GM21360 (cell line): ENCODE measurements around the gene LRIT2.
"Not testable (repeated sequence)": the region's sequence is repeated elsewhere in the genome, so short reads cannot be mapped to it uniquely, and the experiment has no call there.

Source experiments
- ATAC-seq: cut with Tn5 transposase; IDR thresholded peaks from one replicate; pipeline ENCODE4 v1.9.1; 2021; ENCODE audit warnings: mild to moderate bottlenecking, moderate library complexity; ENCODE audit not compliant: unreplicated experiment

Gene LRIT2

DNA sequence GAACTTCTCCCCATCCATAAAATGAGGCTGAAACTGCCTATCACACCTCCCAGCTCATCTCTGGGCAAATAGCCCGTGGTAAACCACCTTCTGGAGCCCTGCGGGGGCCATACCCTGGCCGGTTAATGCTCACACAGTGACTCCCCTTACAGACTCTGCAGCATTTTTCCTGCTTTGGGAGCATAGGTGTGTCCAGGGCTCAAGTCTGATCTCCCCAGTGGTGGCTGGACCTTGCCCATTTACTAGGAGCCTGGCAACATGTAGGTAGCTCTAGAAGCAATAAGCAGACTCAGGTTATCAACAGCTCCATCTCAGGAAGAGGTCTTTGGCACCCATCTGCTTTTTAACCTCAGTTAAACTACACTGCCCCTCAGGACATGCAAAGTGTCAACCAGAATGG, 36.5 kb downstream of the LRIT2 start:
- ATAC-seq, result no peak

DNA sequence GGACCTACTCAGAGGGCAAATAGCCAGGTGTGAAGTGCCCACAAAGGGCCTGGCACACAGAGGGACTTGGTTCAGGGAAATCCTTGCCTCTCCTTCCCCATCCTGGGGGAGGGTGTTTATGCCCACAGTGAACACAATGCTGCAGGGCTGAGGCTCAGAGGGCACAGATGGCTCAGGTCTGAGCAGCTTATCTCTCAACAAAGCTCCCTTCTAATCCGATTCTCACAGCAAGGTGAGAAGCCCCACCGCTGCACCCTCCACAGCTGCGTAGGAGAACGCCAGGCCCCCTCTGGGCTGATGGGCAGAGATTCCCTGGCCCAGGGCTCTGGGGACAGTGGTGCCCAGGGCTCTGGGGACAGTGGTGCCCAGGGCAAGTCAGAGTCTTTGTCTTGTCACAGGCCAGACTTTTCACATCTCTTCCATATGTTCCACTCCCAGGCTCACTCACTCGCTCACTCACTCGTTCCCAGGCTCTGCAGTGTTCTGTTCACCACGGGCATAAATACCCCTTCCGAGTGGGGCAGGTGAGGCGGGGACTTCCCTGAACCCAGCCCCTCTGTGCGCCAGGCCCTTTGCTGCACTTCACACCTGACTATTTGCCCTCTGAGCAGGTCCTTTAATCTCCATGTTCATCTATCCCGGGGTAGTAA, 39.7 kb downstream of the LRIT2 start:
- no peak for ATAC-seq

DNA sequence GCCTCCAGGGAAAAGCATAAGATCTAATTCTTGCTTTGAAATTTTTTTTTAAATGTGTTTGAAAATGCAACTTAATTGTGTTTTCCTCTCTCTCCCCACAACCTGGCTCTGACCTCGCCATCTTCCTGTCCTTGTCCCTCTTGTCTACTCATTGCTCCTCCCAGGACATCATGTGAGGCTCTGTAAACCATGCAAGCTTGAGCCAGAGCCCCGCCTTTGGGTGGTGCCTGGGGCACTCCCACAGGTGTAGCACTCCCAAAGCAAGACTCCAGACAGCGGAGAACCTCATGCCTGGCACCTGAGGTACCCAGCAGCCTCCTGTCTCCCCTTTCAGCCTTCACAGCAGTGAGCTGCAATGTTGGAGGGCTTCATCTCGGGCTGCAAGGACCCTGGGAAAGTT, 40.8 kb downstream of the LRIT2 start:
- ATAC-seq, result no peak

DNA sequence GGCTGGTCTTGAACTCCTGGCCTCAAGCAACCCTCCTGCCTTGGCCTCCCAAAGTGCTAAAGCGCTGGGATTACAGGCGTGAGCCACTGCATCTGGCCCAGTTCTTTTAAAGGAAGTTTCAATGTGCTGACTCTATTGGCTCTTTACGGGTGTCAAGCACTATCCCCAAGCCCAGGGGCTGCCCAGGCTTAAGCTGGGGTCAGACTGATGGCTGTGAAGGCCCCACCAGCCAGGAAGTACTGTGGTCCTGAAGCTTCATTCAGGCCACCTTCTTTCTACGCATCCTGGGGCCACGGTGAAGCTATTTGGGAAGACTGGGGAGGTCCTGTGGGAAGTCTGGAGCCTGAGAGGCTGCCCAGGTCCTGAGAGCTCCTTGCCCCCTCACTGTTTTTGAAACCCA, 43.7 kb downstream of the LRIT2 start:
- no peak for ATAC-seq

DNA sequence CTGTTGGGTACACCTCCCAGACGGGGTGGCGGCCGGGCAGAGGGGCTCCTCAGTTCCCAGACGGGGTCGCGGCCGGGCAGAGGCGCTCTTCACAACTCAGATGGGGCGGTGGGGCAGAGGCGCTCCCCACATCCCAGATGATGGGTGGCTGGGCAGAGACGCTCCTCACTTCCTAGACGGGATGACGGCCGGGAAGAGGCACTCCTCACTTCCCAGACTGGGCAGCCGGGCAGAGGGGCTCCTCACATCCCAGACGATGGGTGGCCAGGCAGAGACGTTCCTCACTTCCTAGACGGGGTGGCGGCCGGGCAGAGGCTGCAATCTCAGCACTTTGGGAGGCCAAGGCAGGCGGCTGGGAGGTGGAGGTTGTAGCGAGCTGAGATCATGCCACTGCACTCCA, 45.0 kb downstream of the LRIT2 start:
- not testable (repeated sequence) for ATAC-seq

DNA sequence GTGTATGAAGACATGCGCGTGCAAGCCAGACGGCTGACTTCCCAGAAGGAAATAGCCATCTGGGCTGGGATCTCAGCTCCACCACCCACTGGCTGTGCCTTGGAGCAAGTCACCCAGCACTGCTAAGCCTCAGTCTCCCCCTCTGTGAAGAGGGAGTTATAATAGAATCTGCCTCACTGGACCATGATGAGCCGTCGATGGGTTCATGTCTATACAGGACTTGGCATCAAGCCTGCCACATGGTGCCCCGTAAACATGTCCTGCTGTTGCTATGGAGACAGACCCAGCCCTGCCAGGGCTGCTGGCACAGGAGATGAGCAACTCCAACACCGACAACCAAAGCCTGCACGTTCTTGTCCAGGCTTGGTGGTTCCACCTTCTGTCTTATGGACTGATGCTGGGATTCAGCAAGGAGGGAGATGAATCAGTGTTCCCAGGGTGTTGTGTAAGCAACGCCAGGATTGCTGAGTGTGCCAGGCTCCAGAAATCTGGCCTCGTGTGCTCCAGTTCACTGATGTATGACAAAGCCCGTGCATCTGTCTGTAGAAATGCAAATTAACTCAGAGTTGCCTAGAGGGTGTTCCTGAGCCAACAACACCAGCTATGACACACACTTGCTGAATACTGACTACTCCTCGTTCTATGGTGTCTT, 46.2 kb downstream of the LRIT2 start:
- peak; percentile 88 for ATAC-seq

DNA sequence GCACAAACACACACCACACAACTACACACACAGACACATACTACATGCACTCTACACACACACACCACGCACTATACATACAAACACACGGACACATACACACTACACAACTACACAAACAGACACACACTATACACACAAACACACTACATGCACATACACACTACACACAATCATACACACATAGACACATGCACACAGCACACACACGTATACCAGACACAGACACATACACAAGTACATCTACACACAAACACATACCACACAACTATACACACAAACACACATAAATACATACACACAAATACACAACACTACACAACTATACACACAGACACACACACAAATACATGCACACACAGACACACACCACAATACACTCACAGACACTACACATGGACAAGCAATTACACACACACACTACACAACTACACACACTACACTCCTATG, 47.2 kb downstream of the LRIT2 start:
- ATAC-seq, result no peak

DNA sequence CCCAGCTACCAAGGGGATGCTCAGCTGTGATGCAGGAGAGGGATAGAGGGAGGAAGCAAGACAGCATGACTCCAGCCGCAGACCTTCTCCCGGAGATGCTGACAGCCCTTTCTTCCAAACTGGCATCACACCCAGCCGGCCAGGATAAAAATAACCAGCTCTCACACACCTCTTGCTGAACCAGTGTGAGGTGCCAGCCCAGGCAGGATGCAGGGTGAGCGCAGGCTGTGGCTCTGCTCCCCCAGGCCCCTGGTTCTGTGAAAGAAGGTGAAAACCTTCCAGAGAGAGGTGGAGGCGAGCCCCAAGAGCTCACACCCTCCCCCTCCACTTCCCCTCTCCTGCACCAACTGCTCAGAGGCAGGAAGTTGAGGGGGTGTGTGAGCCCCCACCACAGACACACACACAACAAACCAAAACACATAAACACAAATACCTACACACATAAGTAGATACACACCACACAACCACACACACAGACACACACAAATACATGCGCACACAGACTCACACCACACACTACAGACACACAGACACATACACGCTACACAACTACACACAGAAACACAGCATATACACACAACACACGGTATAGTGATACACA, 47.7 kb downstream of the LRIT2 start:
- no peak for ATAC-seq

DNA sequence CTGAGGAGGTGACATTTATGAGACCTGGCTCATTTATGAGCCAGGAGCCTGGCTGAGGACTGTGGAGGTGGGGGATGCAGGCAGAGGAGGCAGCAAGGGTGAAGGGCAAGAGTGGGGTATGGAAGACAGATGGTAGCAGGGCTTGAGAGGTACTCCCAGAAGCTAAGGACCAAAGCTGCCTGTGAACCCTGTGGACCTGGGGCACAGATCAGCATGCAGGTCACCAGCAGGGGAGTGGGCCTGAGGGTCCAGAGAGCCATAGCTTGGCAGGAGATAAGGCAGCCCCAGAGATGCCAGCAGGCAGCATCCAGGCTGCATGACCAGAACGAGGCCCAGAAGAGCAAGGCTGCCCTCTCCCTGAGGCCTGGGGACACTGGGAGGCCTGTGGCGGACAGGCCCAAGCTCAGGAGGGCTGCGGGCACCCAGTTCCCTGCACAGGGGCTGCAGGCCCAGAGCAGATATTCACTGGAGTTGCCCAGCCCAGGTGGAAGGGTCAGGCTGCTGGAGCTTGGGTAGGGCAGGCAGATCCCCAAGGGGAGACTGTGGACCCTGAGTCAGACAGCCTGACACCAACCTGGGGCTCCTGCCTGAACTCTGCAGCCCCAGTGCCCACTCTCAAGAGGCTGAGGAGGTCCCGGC, 48.4 kb downstream of the LRIT2 start:
- ATAC-seq, result no peak

DNA sequence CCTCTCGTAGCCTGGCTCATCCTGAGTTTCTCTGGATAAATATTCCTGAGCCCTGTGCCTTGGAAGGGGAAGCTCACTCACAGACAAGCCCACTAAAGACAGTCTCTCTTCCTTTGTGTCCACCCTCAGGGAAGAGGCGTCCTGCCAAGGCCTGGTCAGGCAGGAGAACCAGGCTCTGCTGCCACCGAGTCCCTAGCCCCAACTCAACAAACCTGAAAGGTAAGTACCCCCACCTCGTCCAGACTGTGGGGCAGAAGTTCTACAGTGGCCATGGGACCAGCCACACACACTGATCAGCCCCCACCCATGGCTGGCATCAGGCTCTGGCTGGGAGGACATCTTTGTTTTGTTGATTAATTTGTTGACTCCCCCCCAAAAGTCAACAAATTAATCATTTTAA, 49.0 kb downstream of the LRIT2 start:
- no peak for ATAC-seq

DNA sequence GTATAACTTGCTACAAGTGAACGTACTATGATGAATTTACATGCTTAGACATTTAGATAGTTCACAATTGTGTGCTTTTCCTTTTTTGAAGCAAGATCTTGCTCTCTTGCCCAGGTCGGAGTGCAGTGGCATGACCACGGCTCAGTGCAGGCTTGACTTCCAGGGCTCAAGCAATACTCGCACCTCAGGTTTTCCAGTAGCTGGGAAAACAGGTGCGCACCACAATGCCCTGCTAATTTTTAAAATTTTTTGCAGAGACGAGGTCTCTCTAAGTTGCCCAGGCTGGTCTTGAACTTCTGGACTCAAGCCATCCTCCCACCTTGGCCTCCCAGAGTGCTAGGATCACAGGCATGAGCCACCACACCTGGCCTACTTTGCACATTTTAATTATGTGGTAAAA, 49.9 kb downstream of the LRIT2 start:
- ATAC-seq, result no peak

DNA sequence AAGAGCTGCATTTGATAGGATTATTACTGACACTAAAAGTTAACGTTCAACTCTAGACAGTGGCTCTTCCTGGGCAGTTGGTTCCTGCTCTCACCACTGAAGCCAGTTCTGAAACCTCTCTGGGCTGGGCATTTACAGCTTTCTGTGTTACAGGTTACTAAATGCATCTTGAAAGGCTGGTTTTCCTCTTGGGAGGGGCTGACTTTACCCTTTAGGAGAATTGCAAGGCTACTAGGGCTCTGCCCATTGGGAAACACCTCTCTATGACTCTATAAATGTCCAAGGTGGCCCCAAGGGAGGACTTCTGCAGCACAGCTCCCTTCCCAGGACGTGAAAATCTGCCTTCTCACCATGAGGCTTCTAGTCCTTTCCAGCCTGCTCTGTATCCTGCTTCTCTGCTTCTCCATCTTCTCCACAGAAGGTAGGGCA, 51.8 kb downstream of the LRIT2 start, which contains the start of gene GPR15LG:
TSS of gene GPR15LG (plus strand) at position 301 of the 429 bp plus-strand sequence. CDS start at position 352, 51 bp downstream.
- no peak for ATAC-seq

DNA sequence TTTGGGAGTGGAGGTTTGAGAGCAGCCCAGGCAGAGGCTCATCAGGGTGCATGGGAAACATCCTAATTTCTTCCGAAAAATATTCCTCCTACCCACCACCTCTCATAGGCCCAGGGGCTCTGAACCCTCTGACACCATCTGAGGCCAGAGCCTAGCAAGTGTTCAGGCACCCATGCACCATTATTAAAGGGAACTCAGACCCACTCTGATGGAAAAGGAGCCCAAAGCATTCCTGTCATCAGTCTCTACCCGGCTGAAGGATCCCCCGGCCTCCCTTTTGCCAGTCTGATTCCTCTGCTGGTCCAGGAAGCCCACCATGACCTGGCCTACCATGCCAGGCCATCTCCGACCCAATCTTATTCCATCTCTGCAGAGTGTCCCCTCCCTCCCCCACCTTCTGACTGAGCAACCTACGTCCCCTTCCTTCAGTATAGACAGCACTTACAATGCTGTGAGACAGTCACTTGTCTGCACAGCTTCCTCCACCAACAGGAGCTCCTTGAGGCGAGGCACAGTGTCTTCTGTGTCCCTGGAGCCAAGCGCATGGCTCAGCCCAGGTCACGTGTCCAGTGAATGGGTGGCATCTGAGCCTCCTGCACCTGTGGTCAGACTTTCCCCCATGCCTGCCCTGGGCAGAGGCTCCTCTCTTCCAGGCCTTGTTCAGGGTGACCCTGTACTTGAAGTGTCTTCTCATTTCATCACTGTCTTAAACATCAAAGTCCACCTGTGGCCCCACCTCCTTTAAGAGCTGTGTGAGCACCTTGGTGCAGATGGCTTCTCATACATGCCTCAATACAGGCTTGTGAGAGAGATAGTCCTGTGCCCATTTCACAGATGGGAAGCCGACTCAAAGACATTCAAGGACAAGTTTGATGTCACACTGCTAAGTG, 52.6 kb downstream of the LRIT2 start:
- ATAC-seq, result peak; percentile 58

DNA sequence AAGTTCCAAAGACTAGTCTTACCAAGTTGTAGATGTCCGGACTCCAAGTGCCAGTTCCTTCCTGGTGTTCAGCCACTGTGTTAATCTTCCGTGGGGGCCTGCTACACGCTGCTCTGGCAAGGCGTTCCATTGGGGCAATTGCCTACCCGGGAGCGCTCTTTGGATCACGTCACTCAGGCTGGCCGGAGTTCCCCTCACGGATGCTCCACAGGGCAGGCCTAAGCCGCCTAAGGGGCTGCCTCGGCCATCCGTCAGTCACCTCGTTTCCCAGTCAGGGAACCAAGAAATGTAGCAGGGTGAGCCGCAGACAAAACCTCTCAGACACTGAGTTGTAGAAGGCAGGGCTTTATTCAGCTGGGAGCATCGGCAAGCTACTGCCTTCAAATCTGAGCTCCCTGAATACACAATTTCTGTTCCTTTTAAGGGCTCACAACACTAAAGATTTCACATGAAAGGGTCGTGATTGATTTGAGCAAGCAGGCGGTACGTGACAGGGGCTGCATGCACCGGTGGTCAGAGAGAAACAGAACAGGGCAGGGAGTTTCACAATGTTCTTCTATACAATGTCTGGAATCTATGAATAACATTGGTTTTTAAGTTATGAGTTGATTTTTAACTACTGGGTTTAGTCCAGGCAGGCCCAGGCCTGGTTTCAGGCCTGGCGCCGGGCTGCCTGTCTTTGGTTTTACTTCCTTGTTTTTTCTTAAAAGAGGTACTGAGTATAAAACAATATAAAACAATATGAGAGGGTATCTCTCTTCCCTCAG, 53.5 kb downstream of the LRIT2 start:
- ATAC-seq, result peak; percentile 36

DNA sequence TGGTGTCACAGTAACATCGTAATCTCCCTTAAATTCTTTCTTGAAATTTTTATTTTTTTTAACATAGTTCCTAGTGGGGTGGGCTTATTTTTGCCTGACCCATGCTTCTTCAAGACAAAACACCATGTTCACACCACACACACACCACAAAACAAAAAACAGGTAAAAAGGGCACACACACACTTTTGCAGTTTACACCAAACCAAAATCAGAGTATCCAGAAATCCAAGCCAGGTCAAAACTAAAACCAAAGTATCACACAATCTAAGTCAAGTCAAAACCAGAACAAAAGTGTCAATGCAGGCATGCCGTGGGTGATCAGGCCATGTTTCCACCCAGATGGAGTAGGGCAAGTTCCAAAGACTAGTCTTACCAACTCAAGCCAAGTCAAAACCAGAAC, 54.1 kb downstream of the LRIT2 start:
- ATAC-seq, result not testable (repeated sequence)
